ENCODE measurements around the gene MAPK8. TPM values are rescaled to one million over a fixed set of nuclear protein-coding genes. Genes with fewer than 3 reads are reported as not detected.

The MAPK8 gene
- total RNA-seq, 2 experiments from 2014 or later = 47.8 to 50.6 TPM

GRCh38 chr10:48332871-48333216, 26.4 kb downstream of the MAPK8 start:
- Mint-ChIP-seq H3K4me3 (no peak overlapping the region), H3K9me3 (peaks cover 10% of the 10 kb centered on the region), H3K4me1 (ENCODE audit: low read depth) (peaks cover 50% of the 10 kb centered on the region), H3K27me3 (no peaks in the 10 kb centered on the region), H3K27ac (no peak overlapping the region), H3K36me3 (ENCODE audit: low read depth) (peaks cover 58% of the 10 kb centered on the region)
- Histone ChIP-seq H3K27me3 (ENCODE audit: control insufficient read depth in 1 of 2, insufficient read depth in 2 of 2, low read length in 2 of 2) (no peaks in the 10 kb centered on the region), H3K9me3 (ENCODE audit: control insufficient read depth in 1 of 2, insufficient read depth in 1 of 2, low read length in 2 of 2) (no peaks in the 10 kb centered on the region), H3K36me3 (ENCODE audit: insufficient read depth, low read length) (no peaks in the 10 kb centered on the region), H3K4me3 (ENCODE audit: low read length) (no peak overlapping the region), H3K27ac (ENCODE audit: low read depth in 1 of 2, low read length in 2 of 2) (no peak overlapping the region), H3K4me1 (ENCODE audit: insufficient read depth, low read length) (no peaks in the 10 kb centered on the region)
- DNase-seq (no peak), ATAC-seq (ENCODE audit: poor library complexity) (no peak)
- CTCF ChIA-PET = no interaction called here
- POLR2A ChIA-PET = no interaction called here
- TF ChIP-seq CTCF (IDR thresholded peaks at IDR 0.05) = no peak
- intact Hi-C loops (cut with DNase I, micrococcal nuclease) = no loop called here

- CTCF ChIA-PET = no interaction called here
- Mint-ChIP-seq H3K4me3 (no peak overlapping the region), H3K9me3 (peaks cover 12% of the 10 kb centered on the region), H3K4me1 (ENCODE audit: low read depth) (peaks cover 48% of the 10 kb centered on the region), H3K27me3 (no peaks in the 10 kb centered on the region), H3K36me3 (ENCODE audit: low read depth) (peaks cover 63% of the 10 kb centered on the region), H3K27ac (no peak overlapping the region)
- ATAC-seq (ENCODE audit: poor library complexity) = no peak
- DNase-seq = no peak
- POLR2A ChIA-PET = no interaction called here
- intact Hi-C loops (cut with DNase I, micrococcal nuclease) = no loop called here
- Histone ChIP-seq H3K27ac (ENCODE audit: low read depth in 1 of 2, low read length in 2 of 2) (no peak overlapping the region), H3K27me3 (ENCODE audit: control insufficient read depth in 1 of 2, insufficient read depth in 2 of 2, low read length in 2 of 2) (no peaks in the 10 kb centered on the region), H3K4me1 (ENCODE audit: insufficient read depth, low read length) (no peaks in the 10 kb centered on the region), H3K4me3 (ENCODE audit: low read length) (no peak overlapping the region), H3K36me3 (ENCODE audit: insufficient read depth, low read length) (no peaks in the 10 kb centered on the region), H3K9me3 (ENCODE audit: control insufficient read depth in 1 of 2, insufficient read depth in 1 of 2, low read length in 2 of 2) (no peaks in the 10 kb centered on the region)
- no peak for TF ChIP-seq CTCF (IDR thresholded peaks at IDR 0.05)
Measured at GRCh38 chr10:48333856-48334255, 27.4 kb downstream of the MAPK8 start.

GRCh38 chr10:48335788-48336187, 29.3 kb downstream of the MAPK8 start:
- H3K4me3 Mint-ChIP-seq = no peak overlapping the region

More at GRCh38 chr10:48335788-48336187, 29.3 kb downstream of the MAPK8 start:
- no peak overlapping the region for H3K27ac Mint-ChIP-seq
- H3K4me3 ChIP-seq (ENCODE audit: low read length) = no peak overlapping the region
- peaks cover 62% of the 10 kb centered on the region for H3K36me3 Mint-ChIP-seq (ENCODE audit: low read depth)
- peaks cover 34% of the 10 kb centered on the region for H3K4me1 Mint-ChIP-seq (ENCODE audit: low read depth)
- H3K27me3 ChIP-seq (ENCODE audit: control insufficient read depth in 1 of 2, insufficient read depth in 2 of 2, low read length in 2 of 2) = no peaks in the 10 kb centered on the region
- ChIA-PET CTCF (no interaction called here), POLR2A (no interaction called here)
- H3K4me1 ChIP-seq (ENCODE audit: insufficient read depth, low read length) = no peaks in the 10 kb centered on the region
- H3K9me3 ChIP-seq (ENCODE audit: control insufficient read depth in 1 of 2, insufficient read depth in 1 of 2, low read length in 2 of 2) = no peaks in the 10 kb centered on the region
- TF ChIP-seq CTCF (IDR thresholded peaks at IDR 0.05) = no peak
- H3K36me3 ChIP-seq (ENCODE audit: insufficient read depth, low read length) = no peaks in the 10 kb centered on the region
- ATAC-seq (ENCODE audit: poor library complexity) (no peak), DNase-seq (no peak)
- H3K9me3 Mint-ChIP-seq = peaks cover 12% of the 10 kb centered on the region
- no peak overlapping the region for H3K27ac ChIP-seq (ENCODE audit: low read depth in 1 of 2, low read length in 2 of 2)
- intact Hi-C loops (cut with DNase I, micrococcal nuclease) = no loop called here
- H3K27me3 Mint-ChIP-seq = no peaks in the 10 kb centered on the region

Data from CD4-positive, alpha-beta T cell (primary cell).